Ecto neural progenitor cell (in vitro differentiated cells): ENCODE results near the gene ZNF230.

Experiments
- DNase-seq: peaks from one replicate; pipeline ENCODE4 v3.0.0-alpha.2; 2018; ENCODE audit warnings: low spot score

The ZNF230 gene

GRCh38 chr19:44002566-44003460, at the start of gene ZNF230:
TSS of gene ZNF230 (plus strand) at chr19:44002957. CDS start at chr19:44007079, 4,122 bp downstream.
- DNase-seq = peak; percentile 89

GRCh38 chr19:43956827-43957226, 45.9 kb upstream of the ZNF230 start:
- DNase-seq = no peak

- DNase-seq = no peak
Measured at GRCh38 chr19:43957891-43958290, 44.9 kb upstream of the ZNF230 start.

- DNase-seq = no peak
Measured at GRCh38 chr19:43960411-43960810, 42.3 kb upstream of the ZNF230 start.

GRCh38 chr19:43966079-43966694, 36.6 kb upstream of the ZNF230 start:
- no peak for DNase-seq

GRCh38 chr19:43976732-43977131, 26.0 kb upstream of the ZNF230 start:
- DNase-seq = no peak

DNA sequence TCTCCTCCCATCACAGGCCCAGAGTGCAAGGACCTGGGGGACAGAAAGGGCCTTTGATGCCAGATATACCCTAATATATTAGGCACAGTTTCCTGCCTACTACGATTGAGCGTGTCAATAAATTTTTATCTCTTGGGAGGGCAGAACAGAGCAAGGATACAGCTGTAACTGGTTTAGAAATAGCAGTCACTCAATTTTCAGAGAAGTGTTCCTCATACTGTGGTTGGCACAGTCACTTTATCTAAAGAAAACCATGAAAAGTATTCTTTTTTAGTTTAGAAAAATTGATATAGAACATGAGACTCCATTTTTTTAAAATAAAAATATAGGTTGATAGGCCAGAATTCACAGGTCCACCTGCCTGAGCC, 19.2 kb upstream of the ZNF230 start:
- DNase-seq = no peak

DNA sequence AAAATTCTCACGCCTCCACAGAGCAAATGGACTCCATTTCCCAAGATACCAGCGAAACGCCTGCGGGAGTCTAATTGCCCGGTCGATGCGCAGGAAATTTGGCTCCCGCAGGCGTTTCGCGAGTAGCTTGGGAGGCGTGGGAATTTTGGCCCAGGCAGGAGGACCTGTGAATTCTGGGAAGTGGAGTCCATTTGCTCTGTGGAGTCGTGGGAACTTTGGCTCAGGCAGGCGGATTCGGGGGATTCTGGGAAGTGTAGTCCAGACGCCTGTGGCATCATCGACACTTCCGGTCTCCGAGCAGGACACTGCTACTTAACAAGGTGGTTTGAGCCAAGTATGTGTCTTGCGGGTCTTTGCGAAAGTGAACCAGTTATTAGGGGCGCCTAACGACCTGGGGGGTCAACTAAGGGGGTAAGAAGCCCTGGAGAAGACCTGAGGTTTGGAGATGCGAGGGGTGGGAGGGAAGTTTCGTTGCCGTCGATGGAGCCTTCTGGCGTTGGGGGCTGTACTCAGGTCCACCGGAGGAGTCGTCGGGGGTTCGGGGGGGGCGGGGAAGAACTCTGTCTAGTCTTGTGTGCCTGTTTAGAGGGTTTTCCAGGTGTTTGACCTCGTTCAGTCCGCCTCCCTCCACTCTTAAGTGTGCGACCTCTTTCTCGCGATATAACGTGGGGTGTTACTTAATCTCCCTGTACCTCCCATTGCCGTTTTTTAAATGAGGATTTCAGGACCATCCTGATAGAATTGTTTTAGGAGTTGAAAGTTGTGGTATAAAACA, 18.7 kb upstream of the ZNF230 start, which contains the start of gene ZNF155:
Gene ZNF155 (plus strand): TSS at position 277 of the 775 bp plus-strand sequence. CDS start 4,356 bp downstream, outside the sequence.
- DNase-seq = peak; percentile 89

- DNase-seq = peak; percentile 43
Measured at GRCh38 chr19:43984687-43985000, 18.1 kb upstream of the ZNF230 start.

DNA sequence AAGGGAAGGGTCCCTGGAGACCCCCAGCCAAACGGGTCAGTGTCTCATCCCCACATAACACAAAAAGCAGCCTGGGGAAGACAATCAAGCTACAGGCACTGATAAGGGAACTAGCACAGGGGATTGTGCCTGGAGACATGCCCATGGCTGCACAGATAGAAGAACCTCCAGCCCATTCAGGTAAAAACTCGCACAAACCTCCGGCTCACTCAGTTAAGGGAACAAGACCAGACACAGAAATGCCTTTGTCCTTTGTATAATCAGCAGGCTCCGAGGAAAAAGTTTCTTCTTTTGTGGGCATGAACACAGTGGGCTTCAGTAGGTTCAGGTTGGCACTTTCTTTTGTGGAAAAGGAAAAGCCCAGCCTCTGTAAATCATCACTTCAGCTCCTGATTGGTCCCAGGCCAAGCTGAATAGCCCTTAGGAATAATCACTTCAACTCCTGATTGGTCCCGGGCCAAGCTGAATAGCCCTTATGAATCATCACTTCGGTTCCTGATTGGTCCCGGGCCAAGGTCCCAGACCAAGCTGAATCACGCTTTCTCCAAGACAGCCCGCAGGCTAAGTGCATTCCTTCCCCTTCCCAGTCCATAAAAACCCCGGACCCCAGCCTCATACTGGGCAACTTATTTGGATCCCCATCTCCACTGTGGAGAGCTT, 5.0 kb upstream of the ZNF230 start:
- DNase-seq = no peak

DNA sequence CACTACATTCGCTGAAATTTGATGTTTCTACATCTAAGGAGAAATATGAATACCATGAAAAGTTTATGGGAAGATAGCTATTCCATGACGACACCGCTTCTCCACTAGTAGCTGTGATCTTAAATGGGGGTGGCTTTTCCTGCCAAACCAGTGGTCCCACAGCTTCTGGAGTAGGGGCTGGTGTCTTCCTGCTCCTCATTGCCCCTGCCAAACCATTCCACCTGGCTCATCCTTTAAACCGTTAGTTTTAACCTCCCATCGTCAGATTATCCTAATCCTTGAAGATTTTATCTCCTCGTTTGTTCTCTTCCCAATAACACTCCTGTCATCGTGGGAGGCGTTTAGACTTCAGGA, 568 bp upstream of the ZNF230 start:
- DNase-seq = no peak

- peak; percentile 58 for DNase-seq
Measured at GRCh38 chr19:44003461-44004009, 778 bp downstream of the ZNF230 start.

DNA sequence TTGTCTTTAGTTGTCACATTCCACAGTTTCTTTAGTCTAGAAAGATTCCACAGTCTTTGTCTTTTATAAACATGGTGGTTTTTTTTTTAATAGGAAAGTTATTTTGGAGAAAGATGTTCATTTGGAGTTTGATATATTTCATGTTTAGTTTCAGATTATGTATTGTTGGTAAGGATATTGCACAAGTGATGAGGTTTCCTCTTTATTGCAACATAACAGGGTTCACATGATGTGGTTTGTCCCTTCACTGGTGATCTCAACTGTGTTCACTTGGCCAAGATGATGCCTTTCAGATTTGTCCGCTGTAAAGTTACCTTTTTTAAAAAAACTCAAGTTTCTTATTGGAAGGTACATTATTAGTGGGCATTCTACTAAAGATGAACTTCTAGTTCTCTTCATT, 3.2 kb downstream of the ZNF230 start:
- DNase-seq = no peak

DNA sequence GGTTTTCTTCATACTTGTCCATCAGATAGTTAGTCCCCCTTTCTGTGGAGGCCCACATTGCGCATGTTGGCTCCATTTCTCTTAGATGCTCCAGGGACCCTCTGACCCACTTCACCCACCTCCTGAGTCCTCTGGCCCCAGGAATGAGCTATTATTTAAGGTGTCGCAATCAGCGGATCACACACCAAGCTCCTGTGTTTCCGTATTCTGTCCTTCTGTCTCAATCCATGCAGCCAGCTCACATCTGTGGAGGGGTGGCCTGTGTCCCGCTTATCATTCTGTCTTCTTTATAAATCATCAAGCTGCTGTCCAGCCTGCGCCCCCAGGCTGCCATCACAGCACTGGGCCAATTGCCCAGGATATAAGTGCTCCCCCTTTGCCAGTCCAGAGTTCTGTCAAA, 4.7 kb downstream of the ZNF230 start:
- no peak for DNase-seq

- DNase-seq = no peak
Measured at GRCh38 chr19:44010468-44010867, 7.7 kb downstream of the ZNF230 start.

DNA sequence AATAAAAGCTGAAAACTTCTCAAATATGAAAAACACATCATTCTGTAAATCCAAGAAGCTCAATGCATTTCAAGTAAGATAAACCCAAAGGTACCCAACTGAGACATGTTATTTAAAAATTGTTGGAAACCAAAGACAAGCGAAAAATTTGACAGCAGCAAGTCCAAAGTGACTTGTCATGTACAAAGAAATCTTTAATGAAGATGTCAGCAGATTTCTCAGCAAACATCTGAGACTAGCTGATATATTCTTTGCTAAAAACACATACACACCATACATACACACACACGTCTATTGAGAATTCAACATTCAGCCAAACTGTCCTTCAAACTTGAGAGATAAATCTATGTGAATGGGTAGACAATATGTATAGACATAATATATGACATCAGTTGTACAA, 16.7 kb downstream of the ZNF230 start:
- DNase-seq = no peak

DNA sequence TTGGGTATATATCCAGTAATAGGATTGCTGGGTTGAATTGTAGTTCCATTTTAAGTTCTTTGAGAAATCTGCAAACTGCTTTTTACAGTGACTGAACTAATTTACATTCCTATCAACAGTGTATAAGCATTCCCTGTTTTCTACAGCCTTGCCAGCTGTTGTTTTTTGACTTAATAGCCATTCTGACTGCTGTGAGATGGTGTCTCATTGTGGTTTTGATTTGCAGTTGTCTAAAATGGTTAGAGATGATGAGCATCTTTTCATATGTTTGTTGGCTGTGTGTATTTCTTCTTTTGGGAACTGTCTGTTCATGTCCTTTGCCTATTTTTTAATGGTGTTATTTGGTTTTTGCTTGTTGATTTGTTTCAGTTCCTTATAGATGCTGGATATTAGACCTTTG, 18.5 kb downstream of the ZNF230 start:
- DNase-seq = no peak

DNA sequence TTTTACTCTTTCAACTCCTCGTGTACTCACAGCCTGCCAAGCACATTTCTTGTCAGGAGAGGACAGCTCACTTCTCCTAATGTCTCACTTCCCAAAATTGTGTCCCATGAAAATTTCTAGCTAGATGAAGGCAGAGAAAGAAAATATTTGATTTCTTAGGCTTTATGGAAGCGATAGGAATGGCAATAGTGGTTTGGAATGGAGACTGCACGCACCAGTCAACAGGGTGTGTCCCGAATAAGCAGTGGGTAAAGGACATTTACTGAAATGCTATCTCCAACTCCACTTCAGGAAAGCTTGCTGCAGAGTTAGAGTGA, 22.1 kb downstream of the ZNF230 start:
- DNase-seq = no peak

DNA sequence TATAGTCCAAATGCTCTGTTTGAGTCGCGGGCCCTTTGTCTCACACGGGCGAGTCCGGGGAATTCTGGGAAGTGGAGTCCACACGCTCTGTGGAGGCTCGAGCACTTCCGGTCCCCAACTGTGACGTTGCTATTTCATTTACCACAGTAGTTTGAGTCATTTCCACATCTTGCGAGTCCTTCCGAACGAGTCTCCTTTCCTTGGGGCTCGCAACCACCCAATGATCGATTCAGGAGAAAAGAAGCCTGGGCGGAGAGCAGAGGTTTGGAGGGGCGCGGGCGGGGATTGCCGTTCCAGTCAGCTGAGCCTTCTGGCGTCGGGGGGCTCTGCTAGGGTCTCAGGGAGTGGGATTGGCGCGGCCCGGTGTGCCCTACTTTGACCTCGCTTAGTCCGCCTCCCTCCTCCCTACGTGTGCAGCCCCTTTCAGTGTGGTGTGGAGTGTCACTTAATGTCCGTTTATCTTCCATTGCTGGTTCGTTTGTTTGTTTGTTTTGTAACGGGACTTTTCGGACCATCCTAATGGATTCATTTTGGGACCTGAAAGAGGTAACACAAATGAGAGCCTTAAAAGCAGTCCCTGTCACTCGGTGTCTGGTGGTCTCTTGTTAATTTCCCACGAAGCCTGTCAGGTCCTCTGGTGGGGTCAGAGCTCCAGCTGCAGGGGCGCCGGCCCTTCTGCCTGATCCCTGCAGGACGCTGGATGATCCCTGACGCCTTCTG, 22.6 kb downstream of the ZNF230 start, which contains the start of gene ZNF222:
Gene ZNF222 (plus strand): TSS at position 163 of the 720 bp plus-strand sequence. CDS start 58 bp downstream, at position 221.
- DNase-seq = peak; percentile 78

DNA sequence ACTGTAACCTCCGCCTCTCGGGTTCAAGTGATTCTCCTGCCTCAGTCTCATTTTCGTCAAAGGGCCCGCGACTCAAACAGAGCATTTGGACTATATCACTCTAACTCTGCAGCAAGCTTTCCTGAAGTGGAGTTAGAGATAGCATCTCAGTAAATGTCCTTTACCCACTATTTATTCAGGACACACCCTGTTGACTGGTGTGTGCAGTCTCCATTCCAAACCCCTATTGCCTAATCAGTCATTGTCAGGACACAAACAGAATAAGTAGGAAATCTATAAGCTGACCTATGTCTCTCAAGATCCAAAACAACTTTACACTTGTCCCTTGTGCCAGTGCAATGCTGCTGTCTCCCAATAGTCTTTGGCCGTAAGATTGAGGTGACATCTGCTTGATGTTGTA, 23.9 kb downstream of the ZNF230 start:
- no peak for DNase-seq

GRCh38 chr19:44032001-44032610, 29.3 kb downstream of the ZNF230 start:
- no peak for DNase-seq
